KMS-11 (cell line): ENCODE results near the gene GLI1.
"Not testable (repeated sequence)": the region's sequence is repeated elsewhere in the genome, so short reads cannot be mapped to it uniquely, and the experiment has no call there.

Experiments
- H2AFZ ChIP-seq: fragments of 200-600 bp; sonication (generic); 2 replicates; pipeline ENCODE4 v1.6.1; 2016; ENCODE audit warnings: antibody characterized with exemption, mixed run types, low read depth
- H3K27ac ChIP-seq: fragments of 200-600 bp; sonication (generic); 2 replicates; pipeline ENCODE4 v1.6.1; 2016; ENCODE audit warnings: mild to moderate bottlenecking, mixed run types
- H3K27me3 ChIP-seq: fragments of 200-600 bp; sonication (generic); 2 replicates; pipeline ENCODE4 v1.6.1; 2017; ENCODE audit warnings: mild to moderate bottlenecking, low read depth, mixed run types, moderate library complexity; ENCODE audit not compliant: insufficient read depth
- H3K36me3 ChIP-seq: fragments of 200-600 bp; sonication (generic); 2 replicates; pipeline ENCODE4 v1.6.1; 2017; ENCODE audit warnings: mild to moderate bottlenecking, mixed run types; ENCODE audit not compliant: insufficient read depth
- H3K4me1 ChIP-seq: fragments of 200-600 bp; sonication (generic); 2 replicates; pipeline ENCODE4 v1.6.1; 2016; ENCODE audit warnings: mild to moderate bottlenecking, low read depth, mixed run types; ENCODE audit not compliant: poor library complexity, severe bottlenecking
- H3K4me2 ChIP-seq: fragments of 200-600 bp; sonication (generic); 2 replicates; pipeline ENCODE4 v1.7.0; 2016; ENCODE audit warnings: mild to moderate bottlenecking, mixed run types
- H3K4me3 ChIP-seq: fragments of 200-600 bp; sonication (generic); IDR thresholded peaks from 2 replicates; pipeline ENCODE4 v1.6.1; 2017; ENCODE audit warnings: low read depth, low read length, mixed read lengths; ENCODE audit not compliant: insufficient read depth
- H3K79me2 ChIP-seq: fragments of 200-600 bp; sonication (generic); 2 replicates; pipeline ENCODE4 v1.6.1; 2016; ENCODE audit warnings: low read depth, mixed run types; ENCODE audit not compliant: insufficient read depth
- H3K9ac ChIP-seq: fragments of 200-600 bp; sonication (generic); 2 replicates; pipeline ENCODE4 v1.6.1; 2016; ENCODE audit warnings: mild to moderate bottlenecking, mixed run types
- H4K20me1 ChIP-seq: fragments of 200-600 bp; sonication (generic); 2 replicates; pipeline ENCODE4 v1.6.1; 2016; ENCODE audit warnings: mild to moderate bottlenecking, mixed run types; ENCODE audit not compliant: insufficient read depth
- TF ChIP-seq, protein P1 (sequence below): fragments of 200-600 bp; sonication (generic); conservative IDR thresholded peaks from 2 replicates; pipeline ENCODE4 v1.6.1; 2017; ENCODE audit warnings: low read depth, mild to moderate bottlenecking, antibody characterized with exemption, low read length, moderate library complexity, mixed read lengths

GLI1 gene

DNA sequence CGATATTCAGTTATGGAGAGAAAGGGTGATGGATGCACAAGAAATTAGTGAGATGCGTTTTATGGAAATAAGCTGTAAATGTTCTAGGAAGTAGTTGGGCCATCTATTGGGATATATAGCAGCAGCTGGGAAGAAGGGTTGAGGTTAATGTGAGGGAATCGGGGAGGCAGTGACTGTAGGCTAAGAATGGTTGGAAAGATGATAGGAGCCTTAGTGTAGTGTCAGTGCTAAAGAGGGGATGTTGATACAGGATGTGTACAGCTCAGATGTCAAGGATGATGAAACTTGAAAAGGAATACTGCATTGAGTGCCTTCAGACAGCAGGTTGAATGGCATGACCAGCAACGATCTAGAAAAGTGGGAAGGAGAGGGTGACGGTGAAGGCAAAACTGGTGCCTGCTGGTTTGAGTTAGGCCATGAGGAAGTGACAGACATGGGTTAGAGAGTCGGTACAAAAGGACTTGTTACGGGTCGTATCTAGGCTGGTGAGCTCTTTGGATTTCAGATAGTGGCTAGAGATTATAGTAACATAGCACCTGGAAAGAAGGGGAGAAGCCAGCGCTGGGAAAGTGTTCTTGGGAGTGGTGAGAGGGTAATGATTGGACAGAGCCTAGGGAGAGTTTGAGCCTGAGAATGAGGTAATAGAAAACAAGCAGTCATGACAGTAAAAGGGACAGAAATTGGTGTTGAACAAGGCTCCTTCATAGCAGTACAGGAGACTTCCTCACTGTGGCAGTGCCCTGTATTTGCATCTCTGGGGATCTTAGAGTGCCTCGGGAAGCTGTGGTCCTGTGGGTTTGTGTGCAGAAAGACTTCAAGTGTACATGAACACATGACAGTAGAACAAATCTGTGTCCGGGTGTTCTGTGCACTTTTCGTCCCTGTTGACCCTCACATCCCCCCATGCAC lies 37.9 kb downstream of the GLI1 start:
- no peak overlapping the region for H3K27ac ChIP-seq
- peaks cover 14% of the 10 kb centered on the region; the same call in 1 of the 2 replicates for H3K36me3 ChIP-seq
- no peaks in the 10 kb centered on the region for H3K27me3 ChIP-seq
- no peak overlapping the region for H3K4me3 ChIP-seq
- H3K9ac ChIP-seq: no peak overlapping the region
- H2AFZ ChIP-seq: no peak overlapping the region
- no peaks in the 10 kb centered on the region for H3K79me2 ChIP-seq
- TF ChIP-seq, protein P1, sequence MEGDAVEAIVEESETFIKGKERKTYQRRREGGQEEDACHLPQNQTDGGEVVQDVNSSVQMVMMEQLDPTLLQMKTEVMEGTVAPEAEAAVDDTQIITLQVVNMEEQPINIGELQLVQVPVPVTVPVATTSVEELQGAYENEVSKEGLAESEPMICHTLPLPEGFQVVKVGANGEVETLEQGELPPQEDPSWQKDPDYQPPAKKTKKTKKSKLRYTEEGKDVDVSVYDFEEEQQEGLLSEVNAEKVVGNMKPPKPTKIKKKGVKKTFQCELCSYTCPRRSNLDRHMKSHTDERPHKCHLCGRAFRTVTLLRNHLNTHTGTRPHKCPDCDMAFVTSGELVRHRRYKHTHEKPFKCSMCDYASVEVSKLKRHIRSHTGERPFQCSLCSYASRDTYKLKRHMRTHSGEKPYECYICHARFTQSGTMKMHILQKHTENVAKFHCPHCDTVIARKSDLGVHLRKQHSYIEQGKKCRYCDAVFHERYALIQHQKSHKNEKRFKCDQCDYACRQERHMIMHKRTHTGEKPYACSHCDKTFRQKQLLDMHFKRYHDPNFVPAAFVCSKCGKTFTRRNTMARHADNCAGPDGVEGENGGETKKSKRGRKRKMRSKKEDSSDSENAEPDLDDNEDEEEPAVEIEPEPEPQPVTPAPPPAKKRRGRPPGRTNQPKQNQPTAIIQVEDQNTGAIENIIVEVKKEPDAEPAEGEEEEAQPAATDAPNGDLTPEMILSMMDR: no peak
- no peak overlapping the region for H3K4me2 ChIP-seq
- H3K4me1 ChIP-seq: no peaks in the 10 kb centered on the region
- no peaks in the 10 kb centered on the region for H4K20me1 ChIP-seq

DNA sequence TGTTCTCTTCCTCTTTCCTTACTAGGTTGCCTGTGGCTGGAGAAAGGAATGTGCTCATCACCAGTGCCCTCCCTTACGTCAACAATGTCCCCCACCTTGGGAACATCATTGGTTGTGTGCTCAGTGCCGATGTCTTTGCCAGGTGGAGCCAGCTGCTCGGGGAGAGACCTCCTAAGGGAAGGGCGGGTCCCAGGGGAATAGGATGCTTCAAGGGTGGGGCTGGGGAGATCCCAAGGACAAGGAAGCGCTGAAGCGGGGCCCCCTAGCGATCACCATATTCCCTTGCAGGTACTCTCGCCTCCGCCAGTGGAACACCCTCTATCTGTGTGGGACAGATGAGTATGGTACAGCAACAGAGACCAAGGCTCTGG lies 38.5 kb downstream of the GLI1 start:
- H3K36me3 ChIP-seq: peaks cover 19% of the 10 kb centered on the region; the same call in 1 of the 2 replicates

DNA sequence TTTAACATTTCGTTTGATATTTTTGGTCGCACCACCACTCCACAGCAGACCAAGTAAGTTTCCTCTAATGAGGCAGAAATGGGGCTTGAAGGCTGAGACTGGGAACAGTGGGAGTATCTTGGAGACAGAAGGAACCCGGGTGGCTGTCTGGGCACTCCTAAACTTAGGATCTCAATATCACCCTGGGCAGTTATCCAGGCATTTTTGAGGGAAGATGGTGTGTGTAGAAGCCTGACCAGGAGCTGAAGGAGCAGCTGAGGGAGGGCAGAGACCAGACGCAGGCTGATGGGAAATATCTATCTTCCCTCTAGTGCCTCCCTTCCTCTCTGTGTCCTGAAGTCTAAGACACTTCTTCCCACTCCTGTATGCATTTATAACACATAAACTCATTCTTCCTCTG lies 39.0 kb downstream of the GLI1 start:
- Histone ChIP-seq H3K9ac (no peak overlapping the region), H3K27me3 (no peaks in the 10 kb centered on the region), H2AFZ (no peak overlapping the region), H3K36me3 (peaks cover 21% of the 10 kb centered on the region; the same call in 1 of the 2 replicates), H3K4me3 (no peak overlapping the region), H3K27ac (no peak overlapping the region), H4K20me1 (no peaks in the 10 kb centered on the region), H3K4me2 (no peak overlapping the region), H3K79me2 (no peaks in the 10 kb centered on the region), H3K4me1 (no peaks in the 10 kb centered on the region)
- TF ChIP-seq, protein P1: no peak

More for the DNA sequence above, 38.5 kb downstream of the GLI1 start:
- no peaks in the 10 kb centered on the region for H3K27me3 ChIP-seq
- H3K27ac ChIP-seq: no peak overlapping the region
- no peak overlapping the region for H3K9ac ChIP-seq
- no peak overlapping the region for H2AFZ ChIP-seq
- no peaks in the 10 kb centered on the region for H4K20me1 ChIP-seq
- TF ChIP-seq, protein P1: no peak
- no peak overlapping the region for H3K4me3 ChIP-seq
- no peaks in the 10 kb centered on the region for H3K4me1 ChIP-seq
- H3K79me2 ChIP-seq: no peaks in the 10 kb centered on the region
- H3K4me2 ChIP-seq: no peak overlapping the region

DNA sequence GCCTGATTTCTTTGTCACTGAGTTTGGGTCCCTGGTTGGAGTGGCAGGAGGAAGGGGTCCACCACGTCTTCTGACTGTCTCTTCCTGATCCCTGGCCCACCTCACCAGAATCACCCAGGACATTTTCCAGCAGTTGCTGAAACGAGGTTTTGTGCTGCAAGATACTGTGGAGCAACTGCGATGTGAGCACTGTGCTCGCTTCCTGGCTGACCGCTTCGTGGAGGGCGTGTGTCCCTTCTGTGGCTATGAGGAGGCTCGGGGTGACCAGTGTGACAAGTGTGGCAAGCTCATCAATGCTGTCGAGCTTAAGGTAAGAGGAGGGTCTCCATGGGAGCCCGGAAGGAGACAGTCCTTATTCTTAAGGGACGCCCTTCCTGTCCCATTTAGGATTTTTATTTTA lies 40.6 kb downstream of the GLI1 start:
- H3K27ac ChIP-seq: no peak overlapping the region
- H2AFZ ChIP-seq: no peak overlapping the region
- no peaks in the 10 kb centered on the region for H4K20me1 ChIP-seq
- TF ChIP-seq, protein P1: no peak
- no peak overlapping the region for H3K4me3 ChIP-seq
- no peak overlapping the region for H3K9ac ChIP-seq
- H3K36me3 ChIP-seq: peaks cover 34% of the 10 kb centered on the region; the same call in 1 of the 2 replicates
- H3K4me1 ChIP-seq: no peaks in the 10 kb centered on the region
- H3K79me2 ChIP-seq: no peaks in the 10 kb centered on the region
- H3K27me3 ChIP-seq: no peaks in the 10 kb centered on the region
- no peak overlapping the region for H3K4me2 ChIP-seq

DNA sequence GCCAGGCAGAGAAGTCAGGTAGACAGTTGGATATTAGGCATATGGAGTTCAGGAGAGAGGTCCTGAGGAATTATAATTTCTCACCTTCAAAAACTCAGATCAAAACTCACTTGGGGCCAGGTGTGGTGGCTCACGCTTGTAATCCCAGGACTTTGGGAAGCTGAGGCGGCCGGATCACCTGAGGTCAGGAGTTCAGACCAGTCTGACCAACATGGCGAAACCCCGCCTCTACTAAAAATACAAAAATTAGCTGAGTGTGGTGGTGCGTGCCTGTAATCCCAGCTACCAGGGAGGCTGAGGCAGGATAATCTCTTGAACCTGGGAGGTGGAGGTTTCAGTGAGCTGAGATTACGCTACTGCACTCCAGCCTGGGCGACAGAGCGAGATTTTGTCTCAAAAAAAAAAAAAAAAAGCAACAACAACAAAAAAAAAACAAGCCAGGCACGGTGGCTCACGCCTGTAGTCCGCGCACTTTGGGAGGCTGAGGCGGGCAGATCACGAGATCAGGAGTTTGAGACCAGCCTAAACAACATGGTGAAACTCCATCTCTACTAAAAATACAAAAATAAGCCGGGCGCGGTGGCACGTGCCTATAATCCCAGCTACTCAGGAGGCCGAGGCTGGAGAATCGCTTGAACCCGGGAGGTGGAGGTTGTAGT lies 42.9 kb downstream of the GLI1 start:
- peaks cover 34% of the 10 kb centered on the region; the same call in 1 of the 2 replicates for H3K36me3 ChIP-seq
- not testable (repeated sequence) for H3K4me1 ChIP-seq

DNA sequence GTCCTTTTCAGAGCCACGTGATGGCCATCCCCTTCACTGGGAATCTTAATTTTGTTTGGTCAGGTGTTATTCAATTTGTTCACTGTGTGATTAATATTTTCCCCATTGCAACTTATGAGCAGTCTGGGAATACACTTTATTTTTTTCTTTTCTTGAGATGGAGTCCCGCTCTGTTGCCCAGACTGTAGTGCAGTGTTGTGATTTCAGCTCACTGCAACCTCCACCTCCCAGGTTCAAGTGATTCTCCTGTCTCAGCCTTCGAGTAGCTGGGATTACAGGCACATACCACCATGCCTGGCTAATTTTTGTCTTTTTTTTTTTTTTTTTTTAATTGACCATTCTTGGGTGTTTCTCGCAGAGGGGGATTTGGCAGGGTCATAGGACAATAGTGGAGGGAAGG lies 47.0 kb downstream of the GLI1 start:
- H4K20me1 ChIP-seq, H3K4me3 ChIP-seq, H2AFZ ChIP-seq, H3K27me3 ChIP-seq, H3K4me2 ChIP-seq, H3K9ac ChIP-seq, H3K79me2 ChIP-seq, H3K27ac ChIP-seq, H3K4me1 ChIP-seq: not testable (repeated sequence)
- peaks cover 30% of the 10 kb centered on the region; the same call in 1 of the 2 replicates for H3K36me3 ChIP-seq

More for the DNA sequence above, 42.9 kb downstream of the GLI1 start:
- not testable (repeated sequence) for H3K9ac ChIP-seq, H3K79me2 ChIP-seq, H3K4me2 ChIP-seq, H4K20me1 ChIP-seq, H3K27ac ChIP-seq, H3K4me3 ChIP-seq, H3K27me3 ChIP-seq, H2AFZ ChIP-seq
